Caco-2 (cell line): ENCODE results near the gene ST8SIA2. TPM values are rescaled to one million over a fixed set of nuclear protein-coding genes. Genes with fewer than 3 reads are reported as not detected.

Experiments
- BruUV-seq: library from RNA; stranded (reverse); fragments of 400-500 nt; replicated peaks from 2 replicates; lab custom pipeline; 2021; lab: Mats Ljungman, UMichigan
- CTCF ChIA-PET: fragments of 300-600 bp; sonication (Branson Sonifier 250); formaldehyde crosslinking; loops from one replicate; lab custom pipeline; 2022; ENCODE audit warnings: antibody characterized with exemption; lab: Charles Lee
- POLR2A ChIA-PET: fragments of 300-600 bp; sonication (Branson Sonifier 250); formaldehyde crosslinking; loops from one replicate; lab custom pipeline; 2022; ENCODE audit warnings: antibody characterized with exemption; lab: Charles Lee
- DNase-seq, 2 experiments: peaks; one replicate each; pipeline versions ENCODE4 v3.0.0 to v3.0.0-alpha.2; 2020 to 2022
- H3K27me3 ChIP-seq: replicated peaks from 2 replicates; pipeline ENCODE4 v1.6.0; 2011; ENCODE audit warnings: low read length; ENCODE audit not compliant: control insufficient read depth, insufficient read depth
- H3K36me3 ChIP-seq: 2 replicates; pipeline ENCODE4 v1.5.1; 2011; ENCODE audit warnings: low read length; ENCODE audit not compliant: control insufficient read depth, insufficient read depth
- H3K4me1 ChIP-seq: fragments of 250-450 bp; sonication (Bioruptor Pico); 2 replicates; pipeline ENCODE4 v1.5.1; 2020; ENCODE audit warnings: mild to moderate bottlenecking
- H3K4me3 ChIP-seq: 2 replicates; pipeline ENCODE4 v1.5.1; 2011; ENCODE audit warnings: low read depth, mild to moderate bottlenecking, control low read depth, low read length
- H3K9me3 ChIP-seq: fragments of 250-450 bp; sonication (Bioruptor Pico); 2 replicates; pipeline ENCODE4 v1.5.1; 2020; ENCODE audit warnings: mild to moderate bottlenecking, moderate library complexity
- H3K27ac Mint-ChIP-seq: one replicate; pipeline ENCODE4 v1.8.0; 2022; ENCODE audit warnings: mixed read lengths; ENCODE audit not compliant: unreplicated experiment
- H3K27me3 Mint-ChIP-seq: one replicate; pipeline ENCODE4 v1.8.0; 2022; ENCODE audit warnings: mixed read lengths; ENCODE audit not compliant: insufficient read depth, unreplicated experiment
- H3K36me3 Mint-ChIP-seq: one replicate; pipeline ENCODE4 v1.8.0; 2022; ENCODE audit warnings: mild to moderate bottlenecking, mixed read lengths; ENCODE audit not compliant: insufficient read depth, unreplicated experiment
- H3K4me1 Mint-ChIP-seq: one replicate; pipeline ENCODE4 v1.8.0; 2022; ENCODE audit warnings: low read depth, mixed read lengths; ENCODE audit not compliant: unreplicated experiment
- H3K4me3 Mint-ChIP-seq: one replicate; pipeline ENCODE4 v1.8.0; 2022; ENCODE audit warnings: mild to moderate bottlenecking, moderate library complexity, mixed read lengths; ENCODE audit not compliant: unreplicated experiment
- H3K9me3 Mint-ChIP-seq: one replicate; pipeline ENCODE4 v1.8.0; 2022; ENCODE audit warnings: mixed read lengths; ENCODE audit not compliant: unreplicated experiment
- intact Hi-C: fragments of 100-400 bp; cut with micrococcal nuclease; formaldehyde crosslinking; loops from one replicate; pipeline ENCODE4 v1.10.0; 2022; ENCODE audit not compliant: unreplicated experiment
- total RNA-seq: library from RNA; stranded (reverse); gene quantifications from 2 replicates; pipeline ENCODE4 v1.2.3, GENCODE V29; 2022
- TF ChIP-seq, protein P1 (sequence below), 2 experiments: fragments of 200-600 bp in 1 of 2; IDR thresholded peaks; 1 replicate in 1 of 2; 2 replicates in 1 of 2; pipeline versions ENCODE4 v1.5.1 to v1.8.0; 2011 to 2022; ENCODE audit warnings: antibody characterized with exemption in 1 of 2, control low read depth in 1 of 2, inconsistent platforms in 1 of 2, low read depth in 1 of 2, low read length in 1 of 2, mild to moderate bottlenecking in 1 of 2, moderate library complexity in 1 of 2; ENCODE audit not compliant: insufficient read depth in 1 of 2, severe bottlenecking in 1 of 2, unreplicated experiment in 1 of 2

ST8SIA2 gene
- total RNA-seq, 1 experiment from 2014 or later = not detected

- no peaks in the 10 kb centered on the region for H3K36me3 ChIP-seq
- POLR2A ChIA-PET = no interaction called here
- TF ChIP-seq, protein P1, sequence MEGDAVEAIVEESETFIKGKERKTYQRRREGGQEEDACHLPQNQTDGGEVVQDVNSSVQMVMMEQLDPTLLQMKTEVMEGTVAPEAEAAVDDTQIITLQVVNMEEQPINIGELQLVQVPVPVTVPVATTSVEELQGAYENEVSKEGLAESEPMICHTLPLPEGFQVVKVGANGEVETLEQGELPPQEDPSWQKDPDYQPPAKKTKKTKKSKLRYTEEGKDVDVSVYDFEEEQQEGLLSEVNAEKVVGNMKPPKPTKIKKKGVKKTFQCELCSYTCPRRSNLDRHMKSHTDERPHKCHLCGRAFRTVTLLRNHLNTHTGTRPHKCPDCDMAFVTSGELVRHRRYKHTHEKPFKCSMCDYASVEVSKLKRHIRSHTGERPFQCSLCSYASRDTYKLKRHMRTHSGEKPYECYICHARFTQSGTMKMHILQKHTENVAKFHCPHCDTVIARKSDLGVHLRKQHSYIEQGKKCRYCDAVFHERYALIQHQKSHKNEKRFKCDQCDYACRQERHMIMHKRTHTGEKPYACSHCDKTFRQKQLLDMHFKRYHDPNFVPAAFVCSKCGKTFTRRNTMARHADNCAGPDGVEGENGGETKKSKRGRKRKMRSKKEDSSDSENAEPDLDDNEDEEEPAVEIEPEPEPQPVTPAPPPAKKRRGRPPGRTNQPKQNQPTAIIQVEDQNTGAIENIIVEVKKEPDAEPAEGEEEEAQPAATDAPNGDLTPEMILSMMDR (IDR thresholded peaks at IDR 0.05; ENCODE audit: insufficient read depth in 1 of 2, low read depth in 1 of 2, low read length in 1 of 2, severe bottlenecking in 1 of 2, unreplicated experiment in 1 of 2) = no peak
- Mint-ChIP-seq H3K27me3 (peaks cover 34% of the 10 kb centered on the region), H3K27ac (no peak overlapping the region), H3K9me3 (no peaks in the 10 kb centered on the region), H3K4me3 (no peak overlapping the region), H3K4me1 (no peaks in the 10 kb centered on the region), H3K36me3 (no peaks in the 10 kb centered on the region)
- H3K27me3 ChIP-seq = no peaks in the 10 kb centered on the region; the same call in 1 of the 2 replicates
- H3K9me3 ChIP-seq = no peaks in the 10 kb centered on the region
- intact Hi-C loops = no loop called here
- no TSS peak for BruUV-seq
- H3K4me1 ChIP-seq = no peaks in the 10 kb centered on the region
- no peak overlapping the region for H3K4me3 ChIP-seq
- no peak for DNase-seq
- CTCF ChIA-PET = no interaction called here
Measured at GRCh38 chr15:92405942-92406341, 12.3 kb downstream of the ST8SIA2 start.

DNA sequence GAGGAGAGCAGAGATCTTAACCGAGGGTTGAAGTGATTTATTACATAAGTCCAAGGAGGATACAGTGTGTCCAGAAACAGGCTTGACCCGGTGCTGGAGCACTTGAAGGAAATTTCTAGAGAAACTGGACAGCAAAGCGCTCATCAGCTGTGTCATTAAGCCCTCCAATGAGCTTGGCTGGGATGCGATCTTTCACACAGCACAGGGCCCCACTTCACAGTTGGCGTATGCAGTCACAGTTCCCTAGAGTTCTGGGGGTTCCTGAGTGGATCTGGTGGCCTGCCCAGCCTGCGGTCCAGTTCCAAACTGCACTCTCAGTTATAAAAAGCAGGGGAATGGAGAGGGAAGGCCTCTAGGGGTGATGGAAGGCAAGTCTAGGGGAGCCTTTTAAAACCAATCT is 13.6 kb downstream of the ST8SIA2 start:
- no peaks in the 10 kb centered on the region; the same call in 1 of the 2 replicates for H3K27me3 ChIP-seq
- H3K4me3 ChIP-seq = no peak overlapping the region
- DNase-seq = no peak
- POLR2A ChIA-PET = interaction anchor here (0.6 kb wide), 1 partner anchor 1677 kb away, joined by 3 read pairs; no protein-coding TSS in a partner anchor
- TF ChIP-seq, protein P1 (IDR thresholded peaks at IDR 0.05; ENCODE audit: insufficient read depth in 1 of 2, low read depth in 1 of 2, low read length in 1 of 2, severe bottlenecking in 1 of 2, unreplicated experiment in 1 of 2) = no peak
- no TSS peak for BruUV-seq
- intact Hi-C loops = no loop called here
- peaks cover 39% of the 10 kb centered on the region for H3K27me3 Mint-ChIP-seq
- H3K27ac Mint-ChIP-seq = no peak overlapping the region
- H3K9me3 Mint-ChIP-seq = no peaks in the 10 kb centered on the region
- no peaks in the 10 kb centered on the region for H3K4me1 Mint-ChIP-seq
- H3K36me3 Mint-ChIP-seq = no peaks in the 10 kb centered on the region
- no peaks in the 10 kb centered on the region for H3K36me3 ChIP-seq
- H3K9me3 ChIP-seq = no peaks in the 10 kb centered on the region
- CTCF ChIA-PET = no interaction called here
- H3K4me3 Mint-ChIP-seq = no peak overlapping the region
- no peaks in the 10 kb centered on the region for H3K4me1 ChIP-seq

DNA sequence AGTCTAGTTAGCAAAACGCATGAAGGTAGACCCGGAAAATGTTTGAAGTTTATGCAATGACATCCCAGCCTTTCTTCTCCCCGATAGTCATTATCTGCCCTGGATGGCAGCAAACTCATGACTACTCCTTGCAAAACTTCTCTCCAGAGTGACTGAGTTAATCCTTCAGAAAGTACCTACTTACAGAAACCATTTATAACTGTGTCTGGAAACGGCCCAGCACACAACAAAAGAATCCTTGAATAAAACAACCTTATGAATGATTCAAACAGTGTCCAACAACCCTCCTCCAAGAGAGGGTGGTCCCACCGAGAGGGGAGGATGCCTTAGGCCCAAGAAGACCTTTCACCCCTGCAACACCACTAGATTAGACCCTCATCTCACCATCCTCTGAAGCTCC is 14.2 kb downstream of the ST8SIA2 start:
- no peaks in the 10 kb centered on the region for H3K36me3 ChIP-seq
- H3K4me3 ChIP-seq = no peak overlapping the region
- H3K4me1 Mint-ChIP-seq = no peaks in the 10 kb centered on the region
- H3K9me3 Mint-ChIP-seq = no peaks in the 10 kb centered on the region
- H3K36me3 Mint-ChIP-seq = no peaks in the 10 kb centered on the region
- no peak overlapping the region for H3K4me3 Mint-ChIP-seq
- POLR2A ChIA-PET = no interaction called here
- BruUV-seq = no TSS peak
- H3K9me3 ChIP-seq = no peaks in the 10 kb centered on the region
- DNase-seq = no peak
- no peaks in the 10 kb centered on the region; the same call in 1 of the 2 replicates for H3K27me3 ChIP-seq
- H3K27me3 Mint-ChIP-seq = peaks cover 33% of the 10 kb centered on the region
- H3K27ac Mint-ChIP-seq = no peak overlapping the region
- TF ChIP-seq, protein P1 (IDR thresholded peaks at IDR 0.05; ENCODE audit: insufficient read depth in 1 of 2, low read depth in 1 of 2, low read length in 1 of 2, severe bottlenecking in 1 of 2, unreplicated experiment in 1 of 2) = no peak
- intact Hi-C loops = no loop called here
- CTCF ChIA-PET = no interaction called here
- H3K4me1 ChIP-seq = no peaks in the 10 kb centered on the region
